Stomach (tissue), 9 donors: Measurements from ENCODE around the gene ATP8A1. TPM values are rescaled to one million over a fixed set of nuclear protein-coding genes. Genes with fewer than 3 reads are reported as not detected.
A peak's percentile ranks its signal among the peaks of the same experiment; 100 is the strongest.

ENCODE experiments used
- DNase-seq, 2 donors: peaks; one replicate each; pipeline versions ENCODE4 v3.0.0 to v3.0.0-alpha.2; 2013 to 2019
- H3K27ac ChIP-seq, 5 donors: fragments of 200-600 bp in 4 of 5; sonication (generic) in 4 of 5; one replicate each; pipeline ENCODE4 v1.5.1; 2013 to 2019; ENCODE audit warnings: mild to moderate bottlenecking in 1 of 5, moderate library complexity in 1 of 5
- H3K27me3 ChIP-seq, 3 donors: fragments of 200-600 bp; sonication (generic); one replicate each; pipeline ENCODE4 v1.5.1; 2017 to 2019; ENCODE audit warnings: mixed run types in 1 of 3
- H3K36me3 ChIP-seq, 4 donors: fragments of 200-600 bp; sonication (generic); 1 replicate in 3 of 4; 2 replicates in 1 of 4; pipeline ENCODE4 v1.5.1; 2016 to 2019
- H3K4me1 ChIP-seq, 4 donors: fragments of 200-600 bp; sonication (generic); one replicate each; pipeline ENCODE4 v1.5.1; 2016 to 2019
- H3K4me3 ChIP-seq, 4 donors: fragments of 200-600 bp; sonication (generic) in 3 of 4; one replicate each; pipeline ENCODE4 v1.5.1; 2016 to 2019; ENCODE audit warnings: mild to moderate bottlenecking in 1 of 4
- H3K9me3 ChIP-seq, 4 donors: fragments of 200-600 bp; sonication (generic); one replicate each; pipeline ENCODE4 v1.5.1; 2016 to 2019
- EP300 ChIP-seq: sonication (generic); formaldehyde crosslinking; IDR thresholded peaks from one replicate; pipeline ENCODE4 v1.6.1; 2017; ENCODE audit warnings: antibody characterized with exemption
- POLR2A ChIP-seq, 4 donors: fragments of 450-650 bp; IDR thresholded peaks; one replicate each; pipeline ENCODE4 v1.6.1; 2016; ENCODE audit warnings: antibody characterized with exemption in 4 of 4, control low read depth in 2 of 4, mild to moderate bottlenecking in 1 of 4, moderate library complexity in 1 of 4
- POLR2AphosphoS5 ChIP-seq, 3 donors: sonication (generic); formaldehyde crosslinking; IDR thresholded peaks; one replicate each; pipeline ENCODE4 v1.6.1; 2016; ENCODE audit warnings: antibody characterized with exemption in 3 of 3
- WGBS, 5 donors: extraction: QIAGEN DNeasy Blood & Tissue Kit in 3 of 5; methylation state at CpG; one replicate each; pipeline versions ENCODE4 v1.1.5 to v1.1.7; 2013 to 2018; 5-methylcytosine and 5-hydroxymethylcytosine counted together
- intact Hi-C: fragments of 100-400 bp; cut with DNase I; formaldehyde crosslinking; loops from one replicate; pipeline ENCODE4 v1.15.1; 2023; ENCODE audit warnings: low total_unique reads
- polyA plus RNA-seq, 3 donors: library from polyadenylated mRNA; stranded (reverse); fragments of 200-250 nt; gene quantifications; one replicate each; pipeline ENCODE4 v1.2.3, GENCODE V29; 2013
- total RNA-seq, 5 donors: library from RNA; depleted of rRNA; stranded (reverse); fragments of >200 nt; gene quantifications; one replicate each; pipeline versions ENCODE4 v1.1.0 to v1.2.3, GENCODE V29; 2014 to 2016
- TF ChIP-seq, protein P1 (sequence below), 7 experiments: fragments of 450-650 bp in 4 of 7; fragments of 200-600 bp in 3 of 7; sonication (generic) in 3 of 7; IDR thresholded peaks; one replicate each; pipeline ENCODE4 v1.5.1; 2016 to 2019; ENCODE audit warnings: antibody characterized with exemption in 7 of 7, control low read depth in 2 of 7, mild to moderate bottlenecking in 1 of 7
- donor health status: healthy with polysubstance abuse.
- donor health status: Bipolar disorder and iron deficiency.
- donor health status: healthy.

The ATP8A1 gene
- total and polyA plus RNA-seq, 8 donors: 2.6 to 104 (median 33.2) TPM

DNA sequence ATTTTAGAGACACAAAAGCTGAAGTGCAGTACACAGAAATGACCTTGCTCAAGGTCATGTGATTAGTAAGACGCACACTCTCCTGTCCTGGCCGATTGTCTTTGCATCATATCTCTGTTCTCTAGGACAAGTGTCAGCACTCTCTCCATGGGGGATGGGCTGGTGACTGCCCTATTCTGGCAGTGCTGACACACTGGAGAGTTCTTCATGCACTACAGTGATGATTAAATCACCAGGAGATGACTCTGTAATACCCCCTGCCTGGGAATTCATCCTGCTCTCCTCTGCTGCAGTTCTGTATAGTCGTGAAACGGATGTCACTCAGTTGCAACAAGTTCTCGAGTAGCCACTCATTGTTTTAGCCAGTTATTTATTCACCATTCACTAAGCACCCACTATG lies 264.9 kb downstream of the ATP8A1 start:
- Histone ChIP-seq H3K4me3 (no peak overlapping the region), H3K36me3 (no peaks in the 10 kb centered on the region), H3K4me1 (peaks cover 7 to 8% (median 7%) of the 10 kb centered on the region in 4 donors), H3K27ac (no peak overlapping the region), H3K9me3 (no peaks in the 10 kb centered on the region), H3K27me3 (peaks cover 0 to 31% (median 7%) of the 10 kb centered on the region in 3 donors)
- DNase-seq: no peak
- intact Hi-C loops: no loop called here
- WGBS, 5 donors: 54 to 64% (median 60%) methylated on average over 5 of the region's 5 CpGs
- TF ChIP-seq, protein P1, sequence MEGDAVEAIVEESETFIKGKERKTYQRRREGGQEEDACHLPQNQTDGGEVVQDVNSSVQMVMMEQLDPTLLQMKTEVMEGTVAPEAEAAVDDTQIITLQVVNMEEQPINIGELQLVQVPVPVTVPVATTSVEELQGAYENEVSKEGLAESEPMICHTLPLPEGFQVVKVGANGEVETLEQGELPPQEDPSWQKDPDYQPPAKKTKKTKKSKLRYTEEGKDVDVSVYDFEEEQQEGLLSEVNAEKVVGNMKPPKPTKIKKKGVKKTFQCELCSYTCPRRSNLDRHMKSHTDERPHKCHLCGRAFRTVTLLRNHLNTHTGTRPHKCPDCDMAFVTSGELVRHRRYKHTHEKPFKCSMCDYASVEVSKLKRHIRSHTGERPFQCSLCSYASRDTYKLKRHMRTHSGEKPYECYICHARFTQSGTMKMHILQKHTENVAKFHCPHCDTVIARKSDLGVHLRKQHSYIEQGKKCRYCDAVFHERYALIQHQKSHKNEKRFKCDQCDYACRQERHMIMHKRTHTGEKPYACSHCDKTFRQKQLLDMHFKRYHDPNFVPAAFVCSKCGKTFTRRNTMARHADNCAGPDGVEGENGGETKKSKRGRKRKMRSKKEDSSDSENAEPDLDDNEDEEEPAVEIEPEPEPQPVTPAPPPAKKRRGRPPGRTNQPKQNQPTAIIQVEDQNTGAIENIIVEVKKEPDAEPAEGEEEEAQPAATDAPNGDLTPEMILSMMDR (IDR thresholded peaks at IDR 0.05): no peak
- TF ChIP-seq EP300: no peak
- no peak for TF ChIP-seq POLR2AphosphoS5 (IDR thresholded peaks at IDR 0.05)
- no peak for TF ChIP-seq POLR2A (IDR thresholded peaks at IDR 0.05)

DNA sequence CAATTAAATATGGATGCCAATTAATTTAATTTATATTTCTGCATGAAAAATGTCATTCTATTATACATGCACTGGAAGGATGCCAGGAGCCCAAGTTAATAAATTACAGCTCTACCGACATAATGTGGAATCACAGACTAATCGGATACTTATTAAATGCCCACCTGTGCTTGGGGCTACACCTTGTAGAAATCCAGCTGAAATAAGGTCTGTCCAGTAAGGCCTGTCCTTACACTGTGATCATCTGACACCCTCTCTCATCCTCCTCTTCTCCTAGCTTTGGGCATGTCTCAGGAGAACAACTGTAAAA lies 265.6 kb downstream of the ATP8A1 start:
- no peak overlapping the region for H3K4me3 ChIP-seq
- WGBS, 5 donors: 33 to 67% (median 47%) methylated on average over 2 of the region's 2 CpGs
- peaks cover under 1 to 1% (median under 1%) of the 10 kb centered on the region in 4 donors for H3K4me1 ChIP-seq
- peaks cover 0 to 24% (median under 1%) of the 10 kb centered on the region in 3 donors for H3K27me3 ChIP-seq
- H3K36me3 ChIP-seq: no peaks in the 10 kb centered on the region
- no peak overlapping the region for H3K27ac ChIP-seq
- peak in 1 of 2 donors; percentile 29 for DNase-seq
- TF ChIP-seq POLR2A (IDR thresholded peaks at IDR 0.05) (no peak), EP300 (no peak), POLR2AphosphoS5 (IDR thresholded peaks at IDR 0.05) (no peak)
- TF ChIP-seq, protein P1 (IDR thresholded peaks at IDR 0.05): no peak
- no peaks in the 10 kb centered on the region for H3K9me3 ChIP-seq
- intact Hi-C loops: no loop called here

DNA sequence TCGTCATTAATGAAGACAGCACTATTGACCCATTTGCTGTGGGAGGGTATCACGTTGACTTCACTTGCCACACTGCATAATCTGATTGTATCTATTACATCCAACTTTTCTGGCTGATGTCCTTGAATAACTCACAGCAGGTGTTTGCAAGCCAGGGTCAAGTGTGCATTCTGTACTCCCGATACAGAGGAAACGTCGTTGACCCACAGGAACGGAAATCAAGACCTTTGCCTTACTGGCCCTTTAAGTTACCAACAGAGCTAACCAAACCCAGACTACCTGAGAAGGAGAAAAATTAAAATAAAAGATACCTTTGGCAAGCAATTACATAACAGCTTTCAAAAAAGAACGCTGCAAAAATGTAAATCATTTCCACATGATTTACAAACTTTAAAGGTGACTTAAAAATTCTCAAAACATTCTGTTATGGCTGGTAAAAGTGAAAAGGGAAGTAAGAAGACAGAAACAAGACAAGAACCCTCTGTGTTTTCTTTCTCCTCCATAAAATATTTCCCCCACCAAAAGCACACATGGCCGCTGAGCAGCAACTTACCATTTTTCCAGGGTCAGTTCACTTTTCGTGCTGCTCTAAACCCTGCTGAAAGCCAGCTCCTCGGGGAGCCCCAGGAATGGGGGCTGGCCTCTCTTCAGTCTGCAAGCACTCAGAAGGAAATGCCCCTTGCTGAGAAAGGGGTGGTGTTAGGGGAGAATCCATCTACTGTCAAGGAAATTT lies 266.1 kb downstream of the ATP8A1 start:
- peak in 1 of 2 donors; percentile 18 for DNase-seq
- Histone ChIP-seq H3K36me3 (no peaks in the 10 kb centered on the region), H3K9me3 (no peaks in the 10 kb centered on the region), H3K4me1 (no peaks in the 10 kb centered on the region), H3K27me3 (peaks cover 0 to 19% (median 0%) of the 10 kb centered on the region in 3 donors), H3K4me3 (no peak overlapping the region), H3K27ac (no peak overlapping the region)
- intact Hi-C loops: no loop called here
- WGBS, 5 donors: 43 to 54% (median 46%) methylated on average over 10 of the region's 10 CpGs
- TF ChIP-seq POLR2A (IDR thresholded peaks at IDR 0.05) (no peak), EP300 (no peak)
- TF ChIP-seq, protein P1 (IDR thresholded peaks at IDR 0.05): no peak

DNA sequence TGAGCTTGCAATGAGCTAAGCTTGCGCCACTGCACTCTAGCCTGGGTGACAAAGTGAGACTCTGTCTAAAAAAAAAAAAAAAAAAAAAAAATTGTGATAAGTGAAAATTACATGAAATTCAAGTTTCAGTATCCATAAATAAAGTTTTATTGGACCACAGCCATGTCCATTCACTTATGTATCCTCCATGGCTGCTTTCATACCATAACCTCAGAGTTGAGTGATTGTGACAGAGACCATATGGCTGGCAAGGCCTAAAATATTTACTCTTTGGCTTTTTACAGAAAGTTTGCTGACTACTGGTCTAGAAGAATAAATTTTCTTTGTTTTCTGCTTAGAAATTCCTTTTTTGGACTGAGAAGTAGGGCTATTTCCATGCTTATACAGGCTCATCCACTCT lies 271.4 kb downstream of the ATP8A1 start:
- H3K4me3 ChIP-seq: no peak overlapping the region
- no peaks in the 10 kb centered on the region for H3K9me3 ChIP-seq
- WGBS, 5 donors: 95 to 100% (median 100%) methylated on average over 1 of the region's 1 CpG
- no peak overlapping the region for H3K27ac ChIP-seq
- H3K4me1 ChIP-seq: no peaks in the 10 kb centered on the region
- H3K36me3 ChIP-seq: no peaks in the 10 kb centered on the region
- TF ChIP-seq POLR2AphosphoS5 (IDR thresholded peaks at IDR 0.05) (no peak), EP300 (no peak), POLR2A (IDR thresholded peaks at IDR 0.05) (no peak)
- TF ChIP-seq, protein P1 (IDR thresholded peaks at IDR 0.05): no peak
- H3K27me3 ChIP-seq: peaks cover 0 to under 1% (median 0%) of the 10 kb centered on the region in 3 donors
- intact Hi-C loops: no loop called here
- peak in 1 of 2 donors; percentile 57 for DNase-seq
